Right cardiac atrium (tissue), 5 donors: ENCODE results near the gene SEPTIN7. TPM values are rescaled to one million over a fixed set of nuclear protein-coding genes. Genes with fewer than 3 reads are reported as not detected.
A peak's percentile ranks its signal among the peaks of the same experiment; 100 is the strongest.

Source experiments
- ATAC-seq, 2 donors: fragments of 200-7000 bp; cut with Tn5 transposase; one replicate each; pipeline versions ENCODE4 v1.8.0 to v1.9.1; 2020; ENCODE audit warnings: moderate library complexity in 2 of 2, mild to moderate bottlenecking in 1 of 2
- DNase-seq, 3 donors: peaks; one replicate each; pipeline ENCODE4 v3.0.0-alpha.2; 2020
- H3K27ac ChIP-seq: one replicate; pipeline ENCODE4 v1.5.1; 2013; ENCODE audit warnings: mild to moderate bottlenecking, low read length, control low read depth, moderate library complexity
- H3K27me3 ChIP-seq: one replicate; pipeline ENCODE4 v1.6.1; 2013; ENCODE audit not compliant: control insufficient read depth, insufficient read depth
- H3K4me1 ChIP-seq: one replicate; pipeline ENCODE4 v1.6.1; 2013; ENCODE audit warnings: low read length; ENCODE audit not compliant: control insufficient read depth, insufficient read depth
- H3K4me3 ChIP-seq: one replicate; pipeline ENCODE4 v1.5.1; 2013; ENCODE audit warnings: low read length, control low read depth
- H3K9me3 ChIP-seq: one replicate; pipeline ENCODE4 v1.6.1; 2013; ENCODE audit warnings: low read length; ENCODE audit not compliant: control insufficient read depth
- WGBS: extraction: QIAGEN DNeasy Blood & Tissue Kit; methylation state at CpG from one replicate; pipeline ENCODE4 v1.1.7; 2013; 5-methylcytosine and 5-hydroxymethylcytosine counted together
- intact Hi-C, 4 donors: fragments of 100-400 bp; cut with DNase I; formaldehyde crosslinking; loops; one replicate each; pipeline versions ENCODE4 v1.11.0 to v1.14.0; 2022 to 2023
- polyA plus RNA-seq: library from polyadenylated mRNA; stranded (reverse); fragments of 200-250 nt; gene quantifications from one replicate; pipeline ENCODE4 v1.2.3, GENCODE V29; 2013
- total RNA-seq, 4 donors: library from RNA; stranded (reverse); fragmentation: NEBNext Ultra II Directional; extraction: Animal tissue kit (Norgen Biotek cat#: 25700); gene quantifications; one replicate each; pipeline ENCODE4 v1.2.1, GENCODE V29; 2021
- donor health status: healthy with polysubstance abuse.
- donor health status: DM: no; HTN: yes; CAD: no.
- donor health status: DM: no; HTN: no; CAD: no.
- donor health status: DM: no; HTN: yes; CAD: no; lungs with severe emphysema.
- donor health status: DM: yes; HTN: yes; CAD: no.

The SEPTIN7 gene
- total and polyA plus RNA-seq, 5 donors: 189 to 225 (median 211) TPM

- H3K27me3 ChIP-seq: no peaks in the 10 kb centered on the region
- no peaks in the 10 kb centered on the region for H3K9me3 ChIP-seq
- intact Hi-C loops: no loop called here
- no peak for DNase-seq
- H3K4me1 ChIP-seq: peaks cover 5% of the 10 kb centered on the region
- ATAC-seq: no peak
- no peak overlapping the region for H3K4me3 ChIP-seq
- no peak overlapping the region for H3K27ac ChIP-seq
Measured at GRCh38 chr7:35831208-35831607, 30.4 kb downstream of the SEPTIN7 start.

- 96% methylated on average over 1 of the region's 1 CpG for WGBS
- Histone ChIP-seq H3K4me1 (no peaks in the 10 kb centered on the region), H3K27me3 (no peaks in the 10 kb centered on the region), H3K27ac (no peak overlapping the region), H3K9me3 (no peaks in the 10 kb centered on the region), H3K4me3 (no peak overlapping the region)
- no peak for ATAC-seq
- intact Hi-C loops: no loop called here
- no peak for DNase-seq
Measured at GRCh38 chr7:35839860-35840854, 39.3 kb downstream of the SEPTIN7 start.

- Histone ChIP-seq H3K4me1 (peaks cover 3% of the 10 kb centered on the region), H3K4me3 (no peak overlapping the region), H3K27me3 (no peaks in the 10 kb centered on the region), H3K27ac (no peak overlapping the region), H3K9me3 (no peaks in the 10 kb centered on the region)
- intact Hi-C loops: no loop called here
- ATAC-seq (no peak), DNase-seq (no peak)
- 88% methylated on average over 11 of the region's 11 CpGs for WGBS
Measured at GRCh38 chr7:35846816-35847412, 46.1 kb downstream of the SEPTIN7 start.

- intact Hi-C loops: no loop called here
- H3K27ac ChIP-seq: no peak overlapping the region
- no peaks in the 10 kb centered on the region for H3K27me3 ChIP-seq
- no peaks in the 10 kb centered on the region for H3K9me3 ChIP-seq
- DNase-seq (no peak), ATAC-seq (no peak)
- peaks cover 3% of the 10 kb centered on the region for H3K4me1 ChIP-seq
- no peak overlapping the region for H3K4me3 ChIP-seq
- 62% methylated on average over 2 of the region's 2 CpGs for WGBS
Measured at GRCh38 chr7:35848725-35849124, 47.9 kb downstream of the SEPTIN7 start.

GRCh38 chr7:35849158-35849831 is 48.4 kb downstream of the SEPTIN7 start:
- Histone ChIP-seq H3K4me3 (no peak overlapping the region), H3K4me1 (peaks cover 3% of the 10 kb centered on the region), H3K27me3 (no peaks in the 10 kb centered on the region), H3K9me3 (no peaks in the 10 kb centered on the region), H3K27ac (no peak overlapping the region)
- intact Hi-C loops: no loop called here
- WGBS: 71% methylated on average over 7 of the region's 7 CpGs
- peak in 1 of 2 donors; percentile 42 for ATAC-seq
- no peak for DNase-seq

- no peaks in the 10 kb centered on the region for H3K9me3 ChIP-seq
- no peaks in the 10 kb centered on the region for H3K27me3 ChIP-seq
- DNase-seq (no peak), ATAC-seq (no peak)
- intact Hi-C loops: no loop called here
- no peak overlapping the region for H3K4me3 ChIP-seq
- no peak overlapping the region for H3K27ac ChIP-seq
- H3K4me1 ChIP-seq: peaks cover 4% of the 10 kb centered on the region
Measured at GRCh38 chr7:35849954-35850353, 49.1 kb downstream of the SEPTIN7 start.

Other genes starting within 250 kb of the SEPTIN7 start
- 10 to 100 TPM; 15.6 to 16.8 (median 16.4) TPM for gene HERPUD2, start 105.9 kb upstream of the SEPTIN7 start, total RNA-seq
- 8.4 TPM for gene HERPUD2, start 105.9 kb upstream of the SEPTIN7 start, polyA plus RNA-seq